NB4 (cell line): ENCODE results near the gene SLC2A1.

Source experiments
- DNase-seq: peaks from one replicate; pipeline ENCODE4 v3.0.0; 2010; ENCODE audit warnings: low read depth
- H3K4me3 ChIP-seq: one replicate; pipeline ENCODE4 v1.5.1; 2011; ENCODE audit warnings: mild to moderate bottlenecking, low read depth, low read length, moderate library complexity
- CTCF ChIP-seq: IDR thresholded peaks from one replicate; pipeline ENCODE4 v1.5.1; 2012; ENCODE audit warnings: low read depth, low read length
- MAX ChIP-seq: IDR thresholded peaks from 2 replicates; pipeline ENCODE4 v1.6.1; 2011; ENCODE audit warnings: low read depth, low read length
- MYC ChIP-seq: IDR thresholded peaks from 2 replicates; pipeline ENCODE4 v1.6.1; 2011; ENCODE audit warnings: low read depth, low read length
- POLR2A ChIP-seq: IDR thresholded peaks from 2 replicates; pipeline ENCODE4 v1.6.1; 2011; ENCODE audit warnings: mild to moderate bottlenecking; ENCODE audit not compliant: insufficient read length; ENCODE audit errors: extremely low read depth

SLC2A1 gene

GRCh38 chr1:42971841-42972291 lies 13.2 kb upstream of the SLC2A1 start:
- no peak for DNase-seq
- TF ChIP-seq CTCF (no peak), MAX (no peak), MYC (no peak), POLR2A (no peak)
- no peak overlapping the region for H3K4me3 ChIP-seq

GRCh38 chr1:42970143-42970542 lies 11.5 kb upstream of the SLC2A1 start:
- TF ChIP-seq CTCF (no peak), POLR2A (no peak), MAX (no peak), MYC (no peak)
- no peak overlapping the region for H3K4me3 ChIP-seq
- DNase-seq = no peak

GRCh38 chr1:42968654-42969053 lies 10.0 kb upstream of the SLC2A1 start:
- DNase-seq = no peak
- TF ChIP-seq CTCF (no peak), MAX (no peak), POLR2A (no peak), MYC (no peak)
- H3K4me3 ChIP-seq = no peak overlapping the region

- DNase-seq = peak; percentile 84
- TF ChIP-seq MAX (peak; percentile 74), MYC (peak; percentile 60; the same call in 1 of the 2 replicates), POLR2A (no peak), CTCF (no peak)
- no peak overlapping the region for H3K4me3 ChIP-seq
Observed at GRCh38 chr1:42966688-42967612, 8.3 kb upstream of the SLC2A1 start.

- TF ChIP-seq CTCF (no peak), POLR2A (no peak), MAX (no peak), MYC (no peak)
- no peak overlapping the region for H3K4me3 ChIP-seq
- no peak for DNase-seq
Observed at GRCh38 chr1:42965378-42965777, 6.7 kb upstream of the SLC2A1 start.
